IMR-90 (cell line): Measurements from ENCODE around the gene RAB3C. TPM values are rescaled to one million over a fixed set of nuclear protein-coding genes. Genes with fewer than 3 reads are reported as not detected.

Source experiments
- ATAC-seq: fragments of 200-7000 bp; cut with Tn5 transposase; 2 replicates; pipeline ENCODE4 v1.9.1; 2020; ENCODE audit warnings: low read depth, mild to moderate bottlenecking, moderate library complexity
- BruUV-seq: library from RNA; stranded (reverse); fragments of 400-500 nt; replicated peaks from 2 replicates; lab custom pipeline; 2021; lab: Mats Ljungman, UMichigan
- CTCF ChIA-PET: fragments of 300-600 bp; formaldehyde crosslinking; extraction: SDS; loops from one replicate; lab custom pipeline; 2021; ENCODE audit warnings: antibody characterized with exemption; lab: Yijun Ruan, JAX
- POLR2A ChIA-PET: fragments of 300-600 bp; sonication (Branson Sonifier 250); formaldehyde crosslinking; loops from one replicate; lab custom pipeline; 2022; ENCODE audit warnings: antibody characterized with exemption; ENCODE audit not compliant: unreplicated experiment; lab: Charles Lee
- DNase-seq: peaks from one replicate; pipeline ENCODE4 v3.0.0; 2013
- H2AFZ ChIP-seq: replicated peaks from 2 replicates; pipeline ENCODE3; 2013; ENCODE audit warnings: low read length, mild to moderate bottlenecking; ENCODE audit not compliant: poor library complexity
- H2AK5ac ChIP-seq: 2 replicates; pipeline ENCODE4 v1.6.1; 2013; ENCODE audit warnings: low read depth, low read length, inconsistent platforms
- H2AK9ac ChIP-seq: replicated peaks from 2 replicates; pipeline ENCODE3; 2013; ENCODE audit warnings: mild to moderate bottlenecking, low read depth, low read length, moderate library complexity; ENCODE audit not compliant: poor library complexity
- H2BK120ac ChIP-seq: 2 replicates; pipeline ENCODE4 v1.6.1; 2013; ENCODE audit warnings: low read depth, low read length, inconsistent platforms
- H2BK15ac ChIP-seq: 3 replicates; pipeline ENCODE4 v1.6.1; 2013; ENCODE audit warnings: low read depth, low read length, inconsistent platforms
- H2BK20ac ChIP-seq: 2 replicates; pipeline ENCODE4 v1.6.1; 2013; ENCODE audit warnings: low read depth, mild to moderate bottlenecking, inconsistent platforms, low read length, moderate library complexity
- H2BK5ac ChIP-seq: 2 replicates; pipeline ENCODE4 v1.6.1; 2013; ENCODE audit warnings: mild to moderate bottlenecking, low read depth, low read length, inconsistent platforms; ENCODE audit not compliant: poor library complexity, severe bottlenecking
- H3K14ac ChIP-seq: replicated peaks from 2 replicates; pipeline ENCODE4 v1.6.1; 2013; ENCODE audit warnings: low read depth, low read length, inconsistent platforms
- H3K18ac ChIP-seq: 2 replicates; pipeline ENCODE4 v1.6.1; 2013; ENCODE audit warnings: low read depth, low read length, control low read depth
- H3K23ac ChIP-seq: 2 replicates; pipeline ENCODE4 v1.6.1; 2013; ENCODE audit warnings: low read depth, low read length, inconsistent platforms
- H3K27ac ChIP-seq: 2 replicates; pipeline ENCODE4 v1.5.1; 2013; ENCODE audit warnings: mild to moderate bottlenecking, control low read depth, low read length; ENCODE audit not compliant: insufficient read depth
- H3K27me3 ChIP-seq: 2 replicates; pipeline ENCODE4 v1.6.1; 2013; ENCODE audit warnings: low read length; ENCODE audit not compliant: control insufficient read depth, insufficient read depth
- H3K36me3 ChIP-seq: 2 replicates; pipeline ENCODE4 v1.6.1; 2013; ENCODE audit warnings: low read length, mixed read lengths; ENCODE audit not compliant: control insufficient read depth, insufficient read depth
- H3K4ac ChIP-seq: 2 replicates; pipeline ENCODE4 v1.6.1; 2013; ENCODE audit warnings: low read depth, low read length, inconsistent platforms
- H3K4me1 ChIP-seq: 2 replicates; pipeline ENCODE4 v1.6.1; 2013; ENCODE audit warnings: low read length, mixed read lengths; ENCODE audit not compliant: control insufficient read depth, insufficient read depth
- H3K4me2 ChIP-seq: 2 replicates; pipeline ENCODE4 v1.6.1; 2013; ENCODE audit warnings: low read depth, mild to moderate bottlenecking, control low read depth, low read length, moderate library complexity
- H3K4me3 ChIP-seq: 2 replicates; pipeline ENCODE4 v1.5.1; 2013; ENCODE audit warnings: low read depth, mild to moderate bottlenecking, control low read depth, low read length, moderate library complexity; ENCODE audit not compliant: insufficient read depth
- H3K56ac ChIP-seq: 2 replicates; pipeline ENCODE4 v1.6.1; 2013; ENCODE audit warnings: low read length, inconsistent platforms; ENCODE audit not compliant: insufficient read depth; ENCODE audit errors: extremely low read depth
- H3K79me1 ChIP-seq, 2 experiments: 2 replicates each; pipeline ENCODE4 v1.6.1; 2013; ENCODE audit warnings: low read length in 2 of 2, inconsistent platforms in 1 of 2, low read depth in 1 of 2
- H3K9ac ChIP-seq: 2 replicates; pipeline ENCODE4 v1.6.1; 2013; ENCODE audit warnings: low read depth, low read length, control low read depth
- H3K9me1 ChIP-seq: 2 replicates; pipeline ENCODE4 v1.6.1; 2013; ENCODE audit warnings: low read length, inconsistent platforms; ENCODE audit not compliant: insufficient read depth
- H3K9me3 ChIP-seq: 2 replicates; pipeline ENCODE4 v1.6.1; 2013; ENCODE audit warnings: low read length; ENCODE audit not compliant: control insufficient read depth, insufficient read depth
- H4K20me1 ChIP-seq: 2 replicates; pipeline ENCODE4 v1.6.1; 2013; ENCODE audit warnings: low read length, inconsistent platforms; ENCODE audit not compliant: insufficient read depth
- H4K5ac ChIP-seq: 2 replicates; pipeline ENCODE4 v1.6.1; 2013; ENCODE audit warnings: mild to moderate bottlenecking, low read depth, low read length, control low read depth
- H4K8ac ChIP-seq, 2 experiments: 2 replicates each; pipeline ENCODE4 v1.6.1; 2013; ENCODE audit warnings: low read depth in 2 of 2, low read length in 2 of 2, control low read depth in 1 of 2, inconsistent platforms in 1 of 2
- H4K91ac ChIP-seq: 2 replicates; pipeline ENCODE4 v1.6.1; 2013; ENCODE audit warnings: low read depth, low read length, inconsistent platforms; ENCODE audit not compliant: insufficient read depth
- BHLHE40 ChIP-seq: fragments of 150-350 bp; IDR thresholded peaks from 2 replicates; pipeline ENCODE4 v1.6.1; 2016; ENCODE audit warnings: mild to moderate bottlenecking, low read depth, low read length
- CEBPB ChIP-seq: IDR thresholded peaks from 2 replicates; pipeline ENCODE4 v1.6.1; 2012; ENCODE audit warnings: low read depth, low read length, improper control_type of control experiment
- CHD1 ChIP-seq: IDR thresholded peaks from 2 replicates; pipeline ENCODE4 v1.6.1; 2012; ENCODE audit warnings: low read depth, low read length, improper control_type of control experiment
- ELK1 ChIP-seq: fragments of 150-350 bp; IDR thresholded peaks from 2 replicates; pipeline ENCODE4 v1.6.1; 2016; ENCODE audit warnings: low read depth, mild to moderate bottlenecking, low read length, moderate library complexity, borderline replicate concordance
- MAZ ChIP-seq: IDR thresholded peaks from 2 replicates; pipeline ENCODE4 v1.6.1; 2012; ENCODE audit warnings: low read depth, mild to moderate bottlenecking, low read length, improper control_type of control experiment, moderate library complexity, borderline replicate concordance
- MXI1 ChIP-seq: IDR thresholded peaks from 2 replicates; pipeline ENCODE4 v1.6.1; 2012; ENCODE audit warnings: low read depth, mild to moderate bottlenecking, low read length, moderate library complexity, borderline replicate concordance
- NFE2L2 ChIP-seq: fragments of 150-350 bp; IDR thresholded peaks from 2 replicates; pipeline ENCODE4 v1.6.1; 2016; ENCODE audit warnings: low read depth, mild to moderate bottlenecking, low read length
- POLR2A ChIP-seq: IDR thresholded peaks from 2 replicates; pipeline ENCODE4 v1.6.1; 2012; ENCODE audit warnings: mild to moderate bottlenecking, low read depth, low read length
- RAD21 ChIP-seq: IDR thresholded peaks from 2 replicates; pipeline ENCODE4 v1.6.1; 2012; ENCODE audit warnings: low read length, improper control_type of control experiment
- RCOR1 ChIP-seq: IDR thresholded peaks from 2 replicates; pipeline ENCODE4 v1.6.1; 2012; ENCODE audit warnings: mild to moderate bottlenecking, low read length, improper control_type of control experiment; ENCODE audit not compliant: insufficient replicate concordance
- RFX5 ChIP-seq: IDR thresholded peaks from 2 replicates; pipeline ENCODE4 v1.8.0; 2012; ENCODE audit warnings: low read depth, mild to moderate bottlenecking, low read length, moderate library complexity
- USF2 ChIP-seq: fragments of 150-350 bp; IDR thresholded peaks from 2 replicates; pipeline ENCODE4 v1.6.1; 2017; ENCODE audit warnings: mild to moderate bottlenecking, antibody characterized with exemption, low read length, low read depth
- WGBS, 2 experiments: methylation state at CpG; one replicate each; pipeline versions ENCODE4 v1.1.5 to v1.1.7; 2013; ENCODE audit warnings: missing lambda C conversion rate in 2 of 2; ENCODE audit not compliant: insufficient read length in 1 of 2; ENCODE audit errors: extremely low coverage in 2 of 2; 5-methylcytosine and 5-hydroxymethylcytosine counted together
- dilution Hi-C: fragments of 300-500 bp; cut with HindIII; formaldehyde crosslinking; loops from one replicate; pipeline ENCODE4 v1.14.3; 2018; ENCODE audit warnings: low sequenced_read_pairs; ENCODE audit not compliant: unreplicated experiment
- in situ Hi-C: fragments of 300-500 bp; cut with MboI; formaldehyde crosslinking; loops from 3 replicates; pipeline ENCODE4 v1.14.3; 2019; ENCODE audit warnings: low sequenced_read_pairs, inconsistent platforms, mixed read lengths
- intact Hi-C: fragments of 100-400 bp; cut with micrococcal nuclease; formaldehyde crosslinking; loops from 2 replicates; pipeline ENCODE4 v1.10.0; 2022
- polyA plus RNA-seq, 3 experiments: library from polyadenylated mRNA; depleted of rRNA; stranded (reverse); fragments of >200 nt; gene quantifications; 2 replicates each; pipeline ENCODE4 v1.2.3, GENCODE V29; 2012; ENCODE audit warnings: low replicate concordance in 1 of 3
- total RNA-seq: library from RNA; depleted of rRNA; stranded (reverse); fragments of >200 nt; gene quantifications from 2 replicates; pipeline ENCODE4 v1.2.3, GENCODE V29; 2012

Gene RAB3C
- total and polyA plus RNA-seq, 2 of the 4 experiments (the other 2 are of a cell fraction) = not detected

GRCh38 chr5:58759745-58760144 is 176.9 kb downstream of the RAB3C start:
- Histone ChIP-seq H3K9me3 (no peaks in the 10 kb centered on the region), H3K4ac (no peak overlapping the region), H2AFZ (no peak overlapping the region), H4K8ac (no peak overlapping the region), H3K9me1 (no peaks in the 10 kb centered on the region), H3K36me3 (no peaks in the 10 kb centered on the region), H2BK120ac (no peak overlapping the region), H2BK5ac (no peak overlapping the region), H3K27me3 (no peaks in the 10 kb centered on the region), H3K9ac (no peak overlapping the region), H2AK5ac (no peak overlapping the region), H4K5ac (no peak overlapping the region), H3K27ac (no peak overlapping the region), H3K4me3 (no peak overlapping the region; the same call in 1 of the 2 replicates), H2AK9ac (no peak overlapping the region), H3K4me2 (peak overlapping the region; percentile 31; the same call in 1 of the 2 replicates), H3K23ac (no peak overlapping the region), H4K20me1 (no peaks in the 10 kb centered on the region), H3K4me1 (no peaks in the 10 kb centered on the region), H2BK20ac (no peak overlapping the region), H3K79me1 (no peaks in the 10 kb centered on the region), H3K18ac (no peak overlapping the region), H3K56ac (no peak overlapping the region), H3K14ac (no peak overlapping the region), H2BK15ac (no peak overlapping the region), H4K91ac (no peak overlapping the region)
- in situ Hi-C loops (no loop called here), dilution Hi-C loops (no loop called here), intact Hi-C loops (no loop called here)
- CTCF ChIA-PET = no interaction called here
- no CpG with 5 or more reads among the region's 4 CpGs for WGBS, 2 experiments
- DNase-seq (no peak), ATAC-seq (no peak)
- no peak for TF ChIP-seq RFX5
- no peak for TF ChIP-seq RCOR1
- TF ChIP-seq MXI1 = no peak
- TF ChIP-seq POLR2A = no peak
- no peak for TF ChIP-seq CEBPB
- TF ChIP-seq USF2 = no peak
- no peak for TF ChIP-seq CHD1
- TF ChIP-seq NFE2L2 = no peak
- TF ChIP-seq MAZ = no peak
- no peak for TF ChIP-seq ELK1
- no peak for TF ChIP-seq BHLHE40
- no peak for TF ChIP-seq RAD21
- no TSS peak for BruUV-seq
- POLR2A ChIA-PET = no interaction called here
